LoVo (cell line): Measurements from ENCODE around the gene MTFMT.

Source experiments
- DNase-seq: peaks from one replicate; pipeline ENCODE4 v3.0.0-alpha.2; 2016; ENCODE audit warnings: low spot score

MTFMT gene

DNA sequence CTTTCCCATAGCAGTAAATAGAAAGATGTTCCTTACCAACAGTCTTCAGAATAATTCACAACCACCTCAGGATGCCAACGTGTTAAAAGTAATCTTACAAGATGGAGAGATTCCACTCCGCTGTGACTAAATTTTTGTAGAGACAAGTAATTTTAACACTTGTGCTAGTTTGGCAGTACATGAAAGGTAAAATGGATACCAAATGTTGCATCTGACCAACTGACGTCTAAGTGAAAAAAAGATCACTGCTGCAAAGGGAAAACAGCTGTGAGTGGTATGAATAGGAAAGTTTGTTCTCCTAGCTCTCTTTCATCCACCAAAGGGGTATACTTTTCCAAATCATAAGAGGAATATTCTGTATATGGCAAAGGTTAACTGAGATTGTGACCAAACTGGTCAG, 42.3 kb downstream of the MTFMT start:
- DNase-seq: no peak

DNA sequence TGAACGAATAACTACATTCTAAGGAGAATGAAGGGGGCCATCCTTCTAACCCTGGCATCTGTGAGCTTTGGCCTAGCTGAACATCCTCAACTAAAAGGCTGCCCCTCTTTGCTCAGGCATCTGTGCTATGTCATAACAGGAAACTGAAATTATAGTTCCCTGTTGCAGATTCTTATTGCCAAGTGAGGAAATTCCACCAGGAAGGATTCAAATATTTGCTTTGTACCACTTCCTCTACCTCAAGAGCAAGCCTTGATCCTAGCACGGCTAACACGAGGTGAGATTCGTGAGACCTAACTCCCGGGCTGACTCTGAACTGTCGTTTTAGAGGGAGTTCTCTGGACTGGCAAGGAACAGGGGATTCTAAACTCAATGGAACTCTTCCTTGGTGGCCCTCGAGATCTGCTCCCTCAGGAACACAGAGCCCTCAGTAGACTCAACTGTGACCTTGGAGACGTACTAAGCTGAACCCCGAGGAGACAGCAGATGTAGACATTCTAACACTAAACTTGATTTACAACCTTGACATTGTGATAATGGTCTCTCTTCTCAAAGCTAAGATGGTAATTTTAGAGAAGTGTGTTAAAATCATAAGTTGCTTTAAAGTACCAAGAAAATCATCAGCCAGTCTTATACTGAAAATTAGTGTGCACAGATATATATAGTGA, 43.9 kb downstream of the MTFMT start:
- no peak for DNase-seq

DNA sequence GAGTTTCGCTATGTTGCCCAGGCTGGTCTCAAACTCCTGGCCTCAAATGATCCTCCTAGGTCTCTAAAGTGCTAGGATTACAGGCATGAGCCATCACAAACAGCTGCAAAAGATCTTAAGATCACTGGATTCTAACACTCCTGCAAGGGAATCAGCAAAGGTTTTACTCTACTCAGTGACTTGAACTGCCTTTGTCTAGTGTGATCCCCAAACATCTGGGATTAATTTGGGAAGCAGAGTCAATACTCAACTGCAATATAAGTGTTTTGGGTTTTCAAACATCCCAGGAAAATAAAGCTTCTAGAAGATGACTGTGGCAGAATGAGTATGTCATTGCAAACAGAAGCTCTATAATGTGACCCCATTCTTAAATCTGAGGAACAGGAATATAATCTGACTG, 47.0 kb downstream of the MTFMT start:
- no peak for DNase-seq

DNA sequence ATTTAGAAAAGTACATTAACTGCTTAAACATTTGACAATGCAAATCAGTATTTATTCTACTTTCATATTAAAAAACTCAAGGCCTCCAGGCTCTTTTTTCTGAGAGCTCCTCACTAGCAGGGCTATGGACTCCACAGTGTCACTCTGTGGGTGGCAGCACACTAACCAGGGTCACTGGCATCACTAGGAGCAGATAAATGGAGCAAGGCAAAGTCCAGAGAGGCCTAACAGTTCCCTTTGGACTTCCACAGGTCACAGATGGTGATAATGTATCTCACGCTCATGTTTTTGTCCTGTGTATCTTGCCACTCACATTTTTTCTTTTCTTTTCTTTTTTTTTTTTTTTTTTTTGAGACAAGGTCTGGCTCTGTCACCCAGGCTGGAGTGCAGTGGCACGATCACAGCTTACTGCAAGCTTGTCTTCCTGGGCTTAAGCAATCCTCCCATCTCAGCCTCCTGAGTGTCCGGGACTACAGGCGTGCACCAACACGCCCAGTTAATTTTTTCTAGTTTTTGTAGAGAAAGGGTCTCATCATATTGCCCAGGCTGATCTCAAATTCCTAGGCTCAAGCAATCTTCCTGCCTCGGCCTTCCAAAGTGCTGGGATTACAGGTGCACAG, 47.5 kb downstream of the MTFMT start:
- no peak for DNase-seq

DNA sequence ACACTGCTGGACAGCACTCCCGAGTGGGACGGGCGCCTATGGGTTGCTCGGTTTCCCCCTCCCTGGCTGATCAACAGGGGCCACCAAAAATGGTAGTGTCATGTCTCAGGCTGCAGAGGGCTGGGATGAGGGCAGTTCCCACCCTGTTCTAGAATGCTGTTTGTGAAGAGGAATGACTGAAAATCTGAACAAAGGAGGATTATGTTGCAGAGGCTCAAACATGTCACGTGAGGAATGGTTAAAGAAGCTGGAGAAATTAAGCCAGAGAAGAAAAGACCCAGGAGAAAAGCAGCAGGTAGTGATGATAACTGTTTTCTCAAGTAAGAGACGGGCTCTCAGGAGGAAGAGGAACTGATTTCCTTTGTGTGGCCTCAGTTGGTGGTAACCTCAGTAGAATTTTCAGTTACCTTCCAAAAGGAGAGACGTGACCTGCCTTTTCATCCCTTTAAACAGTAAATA, 50.2 kb downstream of the MTFMT start:
- DNase-seq: no peak

DNA sequence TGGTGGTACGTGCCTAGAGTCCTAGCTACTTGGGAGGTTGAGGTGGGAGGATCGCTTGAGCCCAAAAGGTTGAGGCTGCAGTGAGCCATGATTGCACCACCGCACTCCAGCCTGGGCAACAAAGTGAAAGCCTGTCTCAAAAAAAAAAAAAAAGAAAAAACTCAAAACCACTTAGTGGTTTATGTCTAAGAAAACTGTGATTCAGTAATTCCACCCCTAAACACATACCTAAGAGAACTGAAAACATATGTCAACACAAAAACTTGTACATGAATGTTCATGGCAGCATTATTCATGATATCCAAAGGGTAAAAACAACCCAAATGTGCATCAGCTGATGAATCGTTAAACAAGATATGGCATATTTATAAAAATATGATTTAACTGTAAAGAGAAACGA, 54.0 kb downstream of the MTFMT start:
- no peak for DNase-seq

DNA sequence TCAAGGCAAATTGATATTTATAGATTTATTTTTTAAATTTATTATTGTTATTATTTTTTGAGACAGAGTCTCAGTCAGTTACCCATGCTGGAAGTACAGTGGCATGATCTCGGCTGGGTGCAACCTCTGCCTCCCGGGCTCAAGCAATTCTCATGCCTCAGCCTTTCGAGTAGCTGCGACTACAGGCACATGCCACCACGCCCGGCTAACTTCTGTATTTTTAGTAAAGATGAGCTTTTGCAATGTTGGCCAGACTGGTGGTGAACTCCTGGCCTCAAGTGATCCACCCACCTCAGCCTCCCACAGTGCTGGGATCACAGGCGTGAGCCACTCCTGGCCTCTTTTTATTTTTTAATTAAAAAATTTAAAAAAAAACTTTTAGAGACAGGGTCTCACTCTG, 58.7 kb downstream of the MTFMT start:
- DNase-seq: no peak

DNA sequence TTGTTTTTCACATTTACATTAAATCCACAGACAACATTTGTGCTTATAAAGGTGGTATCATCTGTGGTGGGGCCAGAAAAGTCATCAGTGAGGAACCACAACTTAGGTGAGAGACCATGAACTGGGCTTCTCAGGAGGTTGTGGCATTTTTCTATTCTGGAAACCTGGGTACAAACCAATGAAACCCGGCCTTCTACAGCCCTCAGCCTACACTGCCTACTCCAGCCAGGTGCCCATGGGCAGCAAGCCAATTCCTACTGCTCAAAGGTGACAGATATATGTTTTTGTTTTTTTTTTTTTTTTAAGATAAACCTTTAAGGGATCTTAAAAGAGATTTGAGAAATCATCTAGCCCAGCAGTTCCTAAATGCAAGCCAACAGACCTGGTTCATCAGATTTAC, 60.0 kb downstream of the MTFMT start:
- DNase-seq: no peak

DNA sequence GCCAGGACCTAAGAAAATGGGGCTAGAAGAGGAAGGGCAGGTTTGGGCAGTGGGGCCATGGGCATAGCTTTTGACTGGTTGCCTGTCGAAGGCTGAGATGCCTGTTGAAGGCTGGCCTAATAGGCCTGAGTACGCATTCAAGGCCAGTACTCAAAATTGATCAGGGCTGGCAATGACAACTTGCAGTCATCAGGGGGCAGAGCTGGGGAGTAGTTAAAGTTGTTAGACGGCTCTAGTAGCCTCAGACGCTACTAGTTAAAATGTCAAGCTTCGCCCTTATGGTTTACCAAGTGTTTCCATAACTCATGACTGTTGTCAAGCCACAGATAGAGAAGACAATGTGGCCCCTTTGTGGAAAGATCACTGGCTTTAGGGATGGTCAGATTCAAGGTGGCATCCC, 68.4 kb downstream of the MTFMT start:
- no peak for DNase-seq

DNA sequence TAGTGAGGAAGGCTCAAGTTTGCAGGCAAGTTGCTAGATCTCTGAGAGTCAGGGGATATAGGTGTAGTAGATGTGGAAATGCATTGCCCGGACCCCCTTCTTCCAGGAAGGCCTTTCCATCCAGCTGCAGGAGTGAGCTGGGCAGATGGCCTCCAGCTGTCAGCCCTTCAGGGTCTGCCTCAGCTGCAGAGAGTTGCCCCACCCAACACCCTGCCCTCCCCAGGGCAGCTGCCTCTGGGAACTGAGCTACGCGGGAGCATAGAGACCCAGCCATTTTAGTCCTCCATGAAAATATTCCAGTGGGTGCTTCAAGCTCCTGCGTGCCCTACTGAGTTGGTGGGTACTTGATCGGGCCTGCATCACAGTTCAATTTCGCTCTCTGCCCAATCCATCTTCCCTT, 69.3 kb downstream of the MTFMT start:
- no peak for DNase-seq

DNA sequence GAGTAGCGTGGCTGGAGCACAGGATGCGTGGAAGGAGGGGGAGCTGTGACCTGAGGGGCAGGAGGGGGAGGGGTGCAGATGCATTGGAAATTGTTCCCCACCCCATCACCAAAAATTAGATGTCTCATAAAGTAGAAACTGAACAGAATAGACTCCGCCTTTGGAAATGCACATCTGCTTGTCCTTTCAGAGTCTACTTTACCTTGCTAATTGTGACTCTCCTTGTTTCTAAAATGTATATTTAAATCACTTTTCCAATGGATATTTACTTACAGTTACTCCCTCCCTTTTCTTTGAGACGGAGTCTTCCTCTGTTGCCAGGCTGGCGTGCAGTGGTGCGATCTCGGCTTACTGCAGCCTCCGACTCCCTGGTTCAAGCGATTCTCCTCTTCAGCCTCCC, 70.3 kb downstream of the MTFMT start:
- DNase-seq: no peak

DNA sequence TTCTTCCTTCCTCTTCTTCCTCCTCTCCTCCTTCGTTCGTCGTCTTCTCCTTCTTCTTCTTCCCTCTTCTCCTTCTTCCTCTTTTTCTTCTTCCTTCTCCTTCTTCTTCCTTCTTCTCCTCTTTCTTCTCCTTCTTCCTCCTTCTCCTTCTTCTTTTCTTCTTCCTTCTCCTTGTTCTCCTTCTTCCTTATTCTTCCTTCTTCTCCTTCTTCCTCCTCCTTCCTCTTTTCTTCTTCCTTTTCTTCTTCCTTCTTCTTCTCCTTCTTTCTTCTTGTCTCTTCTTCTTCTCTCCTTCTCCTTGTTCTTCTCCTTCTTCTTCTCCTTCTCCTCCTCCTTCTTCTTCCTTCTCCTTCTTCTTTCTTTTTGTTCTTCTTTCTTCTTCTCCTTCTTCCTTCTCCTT, 75.0 kb downstream of the MTFMT start:
- no peak for DNase-seq

DNA sequence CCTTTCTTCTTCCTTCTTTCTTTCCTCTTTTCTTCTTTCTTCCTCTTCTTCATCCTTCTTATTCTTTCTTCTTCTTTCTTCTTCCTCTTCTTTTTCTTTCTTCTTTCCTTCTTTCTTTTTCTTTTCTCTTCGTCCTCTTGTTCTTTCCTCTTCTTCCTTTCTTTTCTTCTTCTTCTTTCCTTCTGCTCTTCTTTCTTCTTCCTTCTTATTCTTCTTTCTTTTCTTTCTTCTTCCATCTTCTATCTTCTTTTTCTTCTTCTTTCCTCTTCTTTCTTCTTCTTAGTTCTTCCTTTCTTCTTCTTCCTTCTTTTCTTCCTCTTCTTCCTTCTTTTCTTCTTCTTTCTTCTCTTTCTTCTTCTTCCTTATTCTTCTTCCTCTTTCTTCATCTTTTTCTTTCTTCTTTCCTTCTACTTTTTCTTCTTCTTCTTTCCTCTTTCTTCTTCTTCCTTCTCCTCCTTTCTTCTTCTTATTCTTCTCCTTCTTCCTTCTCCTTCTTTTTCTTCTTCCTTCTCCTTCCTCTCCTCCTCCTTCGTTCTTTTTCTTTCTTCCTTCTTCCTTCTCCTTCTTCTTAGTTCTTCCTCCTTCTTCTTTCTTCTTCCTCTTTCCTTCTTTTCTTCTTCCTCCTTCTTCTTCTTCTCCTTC, 77.5 kb downstream of the MTFMT start:
- DNase-seq: no peak
